ES-I3 (cell line): ENCODE results near the gene ARFGEF3.

Source experiments
- H3K36me3 ChIP-seq: 2 replicates; pipeline ENCODE4 v1.6.1; 2013; ENCODE audit warnings: mild to moderate bottlenecking, low read length, control low read depth, moderate library complexity; ENCODE audit not compliant: insufficient read depth
- H3K4me1 ChIP-seq: 2 replicates; pipeline ENCODE4 v1.6.1; 2013; ENCODE audit warnings: mild to moderate bottlenecking, control low read depth, low read length; ENCODE audit not compliant: insufficient read depth
- H3K9ac ChIP-seq: 2 replicates; pipeline ENCODE4 v1.6.1; 2013; ENCODE audit warnings: low read depth, mild to moderate bottlenecking, low read length, moderate library complexity
- H3K9me3 ChIP-seq: 2 replicates; pipeline ENCODE4 v1.6.1; 2013; ENCODE audit warnings: mild to moderate bottlenecking, low read length, moderate library complexity; ENCODE audit not compliant: control insufficient read depth, insufficient read depth

The ARFGEF3 gene

DNA sequence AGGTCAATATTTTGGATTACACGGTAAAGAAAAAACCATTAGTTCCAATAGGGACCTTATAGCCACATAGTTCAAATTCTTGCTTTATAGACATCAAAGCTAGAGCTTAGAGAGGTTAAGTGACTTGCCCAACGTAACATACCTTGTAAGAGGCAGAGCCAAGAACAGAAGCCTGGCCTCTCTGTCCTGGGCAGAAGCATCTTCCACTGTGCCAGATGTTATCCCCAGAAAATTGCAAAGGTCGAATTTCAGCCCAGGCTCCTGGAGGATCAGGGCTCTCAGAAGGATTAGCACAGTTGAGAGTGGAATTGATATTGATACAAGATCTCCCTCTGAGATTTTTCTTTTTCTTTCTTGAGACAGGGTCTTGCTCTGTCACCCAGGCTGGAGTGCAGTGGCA, 222.0 kb downstream of the ARFGEF3 start:
- Histone ChIP-seq H3K36me3 (no peaks in the 10 kb centered on the region), H3K9ac (no peak overlapping the region), H3K4me1 (peaks cover 3% of the 10 kb centered on the region), H3K9me3 (no peaks in the 10 kb centered on the region)

DNA sequence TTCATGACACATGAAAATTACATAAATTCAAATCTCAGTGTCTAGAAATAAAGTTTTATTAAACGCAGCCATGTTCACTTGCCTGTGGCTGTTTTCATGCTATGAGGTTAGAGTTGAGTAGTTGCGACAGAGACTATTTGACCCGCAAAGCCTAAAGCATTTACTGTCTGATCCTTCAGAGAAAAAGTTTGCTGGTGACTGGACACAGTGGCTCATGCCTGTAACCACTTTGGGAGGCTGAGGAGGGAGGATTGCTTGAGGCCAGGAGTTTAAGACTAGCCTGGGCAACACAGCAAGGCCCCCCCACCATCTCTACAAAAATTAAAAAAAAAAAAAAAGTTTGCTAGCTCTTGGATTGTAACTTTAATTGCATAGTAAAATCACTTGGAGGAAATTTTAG, 225.2 kb downstream of the ARFGEF3 start:
- Histone ChIP-seq H3K36me3 (no peaks in the 10 kb centered on the region), H3K9ac (no peak overlapping the region), H3K4me1 (peaks cover 8% of the 10 kb centered on the region), H3K9me3 (no peaks in the 10 kb centered on the region)

- H3K36me3 ChIP-seq: no peaks in the 10 kb centered on the region
- no peaks in the 10 kb centered on the region for H3K9me3 ChIP-seq
- peaks cover 8% of the 10 kb centered on the region; the same call in 1 of the 2 replicates for H3K4me1 ChIP-seq
- no peak overlapping the region for H3K9ac ChIP-seq
Measured at GRCh38 chr6:138387577-138388368, 226.0 kb downstream of the ARFGEF3 start.

DNA sequence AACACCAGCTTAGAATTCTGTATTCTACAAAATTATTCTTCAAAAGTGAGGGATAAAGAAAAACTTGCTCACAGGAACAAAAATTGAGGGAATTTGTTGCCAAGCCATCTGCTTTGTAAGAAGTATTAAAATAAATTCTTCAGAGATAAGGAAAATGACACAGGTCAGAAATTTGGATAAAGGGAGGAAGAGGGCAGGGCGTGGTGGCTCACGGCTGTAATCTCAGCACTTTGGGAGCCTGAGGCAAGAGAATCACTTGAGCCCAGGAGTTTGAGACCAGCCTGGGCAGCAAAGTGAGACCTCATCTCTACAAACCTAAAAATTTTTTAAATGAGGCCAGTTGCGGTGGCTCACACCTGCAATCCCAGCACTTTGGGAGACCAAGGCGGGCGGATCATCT, 227.8 kb downstream of the ARFGEF3 start:
- Histone ChIP-seq H3K9ac (no peak overlapping the region), H3K4me1 (peaks cover 8% of the 10 kb centered on the region; the same call in 1 of the 2 replicates), H3K36me3 (no peaks in the 10 kb centered on the region), H3K9me3 (no peaks in the 10 kb centered on the region)
